NT2/D1 (cell line): ENCODE data around the gene OAS3.

Experiments used
- SUZ12 ChIP-seq: IDR thresholded peaks from 2 replicates; pipeline ENCODE4 v1.6.1; 2011; ENCODE audit not compliant: insufficient read length, insufficient read depth; ENCODE audit errors: extremely low read depth
- YY1 ChIP-seq: IDR thresholded peaks from 2 replicates; pipeline ENCODE4 v1.6.1; 2011; ENCODE audit not compliant: insufficient read length, insufficient read depth
- ZNF274 ChIP-seq: IDR thresholded peaks from 2 replicates; pipeline ENCODE4 v1.6.1; 2011; ENCODE audit warnings: mild to moderate bottlenecking, low read depth, low read length

- no peak for TF ChIP-seq SUZ12
- TF ChIP-seq YY1: no peak
- no peak for TF ChIP-seq ZNF274
These were observed 23.3 kb downstream of the OAS3 start for GRCh38 chr12:112961536-112961935.
